A673 (cell line): Measurements from ENCODE around the gene SEMA6A. TPM values are rescaled to one million over a fixed set of nuclear protein-coding genes. Genes with fewer than 3 reads are reported as not detected.

ENCODE experiments used
- BruUV-seq: library from RNA; stranded (reverse); fragments of 400-500 nt; replicated peaks from 2 replicates; lab custom pipeline; 2021; lab: Mats Ljungman, UMichigan
- CTCF ChIA-PET: fragments of 300-600 bp; sonication (Branson Sonifier 250); formaldehyde crosslinking; loops from one replicate; lab custom pipeline; 2022; ENCODE audit warnings: antibody characterized with exemption; lab: Charles Lee
- POLR2A ChIA-PET: fragments of 300-600 bp; sonication (Branson Sonifier 250); formaldehyde crosslinking; loops from one replicate; lab custom pipeline; 2022; ENCODE audit warnings: antibody characterized with exemption; ENCODE audit not compliant: low non-redundant PET; lab: Charles Lee
- DNase-seq: peaks from one replicate; pipeline ENCODE4 v3.0.0-alpha.2; 2015; ENCODE audit warnings: low spot score
- H3K27ac ChIP-seq: fragments of 200-600 bp; sonication (generic); 2 replicates; pipeline ENCODE4 v1.5.1; 2016; ENCODE audit warnings: mixed run types, low read depth, mild to moderate bottlenecking, mixed read lengths, antibody characterized with exemption, low read length; ENCODE audit not compliant: poor library complexity, severe bottlenecking
- H3K27me3 ChIP-seq: fragments of 200-600 bp; sonication (generic); replicated peaks from 2 replicates; pipeline ENCODE4 v1.6.1; 2017; ENCODE audit warnings: mixed run types, low read depth, mild to moderate bottlenecking, mixed read lengths, antibody characterized with exemption, low read length; ENCODE audit not compliant: insufficient read depth, poor library complexity
- H3K36me3 ChIP-seq: fragments of 200-600 bp; sonication (generic); 2 replicates; pipeline ENCODE4 v1.6.1; 2016; ENCODE audit warnings: mixed run types, mild to moderate bottlenecking, mixed read lengths, antibody characterized with exemption, low read length; ENCODE audit not compliant: insufficient read depth, poor library complexity, severe bottlenecking
- H3K4me1 ChIP-seq: fragments of 200-600 bp; sonication (generic); 2 replicates; pipeline ENCODE4 v1.6.1; 2017; ENCODE audit warnings: mixed run types, mild to moderate bottlenecking, mixed read lengths, antibody characterized with exemption, low read length; ENCODE audit not compliant: insufficient read depth, poor library complexity, severe bottlenecking
- H3K4me3 ChIP-seq: fragments of 200-600 bp; sonication (generic); 2 replicates; pipeline ENCODE4 v1.5.1; 2016; ENCODE audit warnings: low read depth, mixed run types, mild to moderate bottlenecking, mixed read lengths, low read length; ENCODE audit not compliant: poor library complexity, severe bottlenecking
- H3K9me3 ChIP-seq: fragments of 200-600 bp; sonication (generic); 2 replicates; pipeline ENCODE4 v1.6.1; 2016; ENCODE audit warnings: mixed run types, low read depth, mild to moderate bottlenecking, mixed read lengths, antibody characterized with exemption, low read length; ENCODE audit not compliant: poor library complexity, severe bottlenecking
- EZH2 ChIP-seq: fragments of 200-600 bp; sonication (generic); IDR thresholded peaks from 2 replicates; pipeline ENCODE4 v1.6.1; 2017; ENCODE audit warnings: borderline replicate concordance, low read depth, mild to moderate bottlenecking, mixed read lengths, antibody characterized with exemption, low read length; ENCODE audit not compliant: poor library complexity, severe bottlenecking
- intact Hi-C: fragments of 100-400 bp; cut with micrococcal nuclease; formaldehyde crosslinking; loops from one replicate; pipeline ENCODE4 v1.10.0; 2022; ENCODE audit not compliant: unreplicated experiment
- total RNA-seq: library from RNA; stranded (reverse); gene quantifications from 2 replicates; pipeline ENCODE4 v1.2.3, GENCODE V29; 2021
- TF ChIP-seq, protein P1 (sequence below): fragments of 300-800, 200-600 bp; sonication (generic); conservative IDR thresholded peaks from 2 replicates; pipeline ENCODE4 v1.5.1; 2017; ENCODE audit warnings: low read depth, mild to moderate bottlenecking, antibody characterized with exemption, low read length, moderate library complexity, mixed read lengths

SEMA6A gene
- total RNA-seq, 1 experiment from 2014 or later = 10.6 TPM

DNA sequence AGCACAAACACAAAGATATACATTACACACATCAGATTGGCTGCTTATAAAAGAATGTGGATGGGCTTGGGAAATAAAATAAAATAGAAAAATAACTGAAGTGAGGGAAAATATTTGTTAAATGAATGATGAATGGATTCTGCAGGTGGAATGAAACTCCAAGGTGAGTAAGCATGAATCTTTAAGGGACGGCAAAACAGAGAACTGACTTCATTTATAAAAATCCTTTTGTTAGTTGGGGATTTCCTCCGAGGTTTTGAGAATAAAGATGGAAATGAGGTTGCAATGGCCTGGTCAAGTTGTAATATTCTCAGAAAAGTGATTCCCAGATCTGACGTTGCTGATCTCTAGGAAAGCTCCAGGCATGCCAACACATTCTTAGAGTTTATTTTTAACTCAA is 20.9 kb upstream of the SEMA6A start:
- TF ChIP-seq EZH2 = no peak
- TF ChIP-seq, protein P1, sequence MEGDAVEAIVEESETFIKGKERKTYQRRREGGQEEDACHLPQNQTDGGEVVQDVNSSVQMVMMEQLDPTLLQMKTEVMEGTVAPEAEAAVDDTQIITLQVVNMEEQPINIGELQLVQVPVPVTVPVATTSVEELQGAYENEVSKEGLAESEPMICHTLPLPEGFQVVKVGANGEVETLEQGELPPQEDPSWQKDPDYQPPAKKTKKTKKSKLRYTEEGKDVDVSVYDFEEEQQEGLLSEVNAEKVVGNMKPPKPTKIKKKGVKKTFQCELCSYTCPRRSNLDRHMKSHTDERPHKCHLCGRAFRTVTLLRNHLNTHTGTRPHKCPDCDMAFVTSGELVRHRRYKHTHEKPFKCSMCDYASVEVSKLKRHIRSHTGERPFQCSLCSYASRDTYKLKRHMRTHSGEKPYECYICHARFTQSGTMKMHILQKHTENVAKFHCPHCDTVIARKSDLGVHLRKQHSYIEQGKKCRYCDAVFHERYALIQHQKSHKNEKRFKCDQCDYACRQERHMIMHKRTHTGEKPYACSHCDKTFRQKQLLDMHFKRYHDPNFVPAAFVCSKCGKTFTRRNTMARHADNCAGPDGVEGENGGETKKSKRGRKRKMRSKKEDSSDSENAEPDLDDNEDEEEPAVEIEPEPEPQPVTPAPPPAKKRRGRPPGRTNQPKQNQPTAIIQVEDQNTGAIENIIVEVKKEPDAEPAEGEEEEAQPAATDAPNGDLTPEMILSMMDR = no peak
- no peaks in the 10 kb centered on the region for H3K36me3 ChIP-seq
- no peak overlapping the region for H3K27ac ChIP-seq
- DNase-seq = no peak
- no peaks in the 10 kb centered on the region for H3K4me1 ChIP-seq
- H3K4me3 ChIP-seq = no peak overlapping the region
- H3K9me3 ChIP-seq = no peaks in the 10 kb centered on the region
- POLR2A ChIA-PET = no interaction called here
- intact Hi-C loops = no loop called here
- H3K27me3 ChIP-seq = no peaks in the 10 kb centered on the region
- BruUV-seq = no TSS peak
- CTCF ChIA-PET = no interaction called here

DNA sequence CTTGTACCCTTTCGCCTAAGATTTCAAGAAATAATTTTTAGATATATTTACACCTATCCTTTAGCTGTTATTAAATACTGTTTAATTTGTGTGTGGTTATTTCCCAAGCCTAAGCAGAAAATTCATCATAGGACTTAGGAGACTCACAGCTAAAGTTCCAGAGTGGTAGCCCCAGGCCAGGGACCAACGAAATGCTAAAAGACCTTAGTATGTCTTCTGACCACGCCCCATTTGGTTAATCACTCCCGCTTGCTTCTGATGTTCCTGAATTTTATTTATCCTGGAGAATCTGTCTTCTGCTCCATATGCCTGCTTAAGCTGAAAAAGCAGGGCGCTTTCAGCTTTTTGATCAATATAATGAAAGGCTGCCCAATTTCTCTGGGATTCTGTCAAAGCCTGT is 18.7 kb upstream of the SEMA6A start:
- H3K36me3 ChIP-seq = no peaks in the 10 kb centered on the region
- CTCF ChIA-PET = no interaction called here
- intact Hi-C loops = no loop called here
- POLR2A ChIA-PET = no interaction called here
- no TSS peak for BruUV-seq
- H3K27ac ChIP-seq = no peak overlapping the region
- H3K4me3 ChIP-seq = no peak overlapping the region
- no peaks in the 10 kb centered on the region for H3K4me1 ChIP-seq
- H3K27me3 ChIP-seq = no peaks in the 10 kb centered on the region
- H3K9me3 ChIP-seq = no peaks in the 10 kb centered on the region
- TF ChIP-seq EZH2 = no peak
- TF ChIP-seq, protein P1 = no peak
- no peak for DNase-seq

DNA sequence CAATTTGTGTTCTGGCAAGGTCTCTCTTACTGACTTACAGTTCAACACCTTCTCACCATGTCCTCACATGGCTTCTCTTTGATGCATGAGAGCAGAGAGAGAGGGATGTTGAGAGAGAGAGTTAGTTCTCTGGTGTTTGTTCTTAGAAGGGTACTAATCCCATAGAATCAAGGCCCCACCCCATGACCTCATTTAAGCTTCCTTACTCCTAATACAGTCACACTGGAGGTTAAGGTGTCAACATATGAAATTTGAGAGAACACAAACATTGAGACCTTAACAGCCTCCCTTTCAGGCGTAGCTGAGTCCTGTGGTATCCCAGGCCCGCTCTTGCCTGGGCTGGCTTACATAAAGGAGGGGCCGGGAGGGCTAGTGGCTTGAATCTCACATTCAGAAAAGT is 10.6 kb upstream of the SEMA6A start:
- intact Hi-C loops = no loop called here
- Histone ChIP-seq H3K9me3 (no peaks in the 10 kb centered on the region), H3K27me3 (no peaks in the 10 kb centered on the region), H3K4me1 (no peaks in the 10 kb centered on the region), H3K36me3 (no peaks in the 10 kb centered on the region), H3K27ac (no peak overlapping the region), H3K4me3 (no peak overlapping the region)
- POLR2A ChIA-PET = interaction anchor here (0.5 kb wide), 1 partner anchor 167 kb away, joined by 3 read pairs; no protein-coding TSS in a partner anchor
- CTCF ChIA-PET = no interaction called here
- no peak for TF ChIP-seq EZH2
- DNase-seq = no peak
- BruUV-seq = no TSS peak

DNA sequence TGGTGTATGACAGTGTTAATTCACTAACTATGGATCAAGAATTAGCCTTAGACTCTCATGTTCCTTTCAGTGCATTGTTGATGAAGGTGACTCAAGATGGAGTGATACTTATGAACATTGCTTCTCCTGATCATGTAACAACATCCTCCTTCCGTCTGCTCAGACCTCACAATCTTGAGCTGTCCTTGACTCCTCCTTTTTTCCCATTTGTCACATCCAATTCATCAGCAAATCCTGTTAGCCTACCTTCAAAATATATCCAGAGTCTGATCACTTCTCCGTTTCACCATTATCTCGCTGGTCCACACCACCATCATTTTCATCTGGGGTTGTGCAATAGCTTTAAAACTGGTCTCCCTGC is 9.2 kb upstream of the SEMA6A start:
- BruUV-seq = no TSS peak
- Histone ChIP-seq H3K27me3 (no peaks in the 10 kb centered on the region), H3K4me1 (no peaks in the 10 kb centered on the region), H3K4me3 (no peak overlapping the region), H3K27ac (no peak overlapping the region), H3K9me3 (no peaks in the 10 kb centered on the region), H3K36me3 (no peaks in the 10 kb centered on the region)
- CTCF ChIA-PET = no interaction called here
- intact Hi-C loops = no loop called here
- TF ChIP-seq EZH2 = no peak
- TF ChIP-seq, protein P1 = no peak
- POLR2A ChIA-PET = no interaction called here
- DNase-seq = no peak
